Testis (tissue), 3 donors: ENCODE results near the gene NEURL4. TPM values are rescaled to one million over a fixed set of nuclear protein-coding genes. Genes with fewer than 3 reads are reported as not detected.

Source experiments
- DNase-seq: peaks from one replicate; pipeline ENCODE4 v3.0.0-alpha.2; 2019
- H3K27ac ChIP-seq, 2 donors: fragments of 200-600 bp; sonication (generic); one replicate each; pipeline ENCODE4 v1.5.1; 2019
- H3K27me3 ChIP-seq: fragments of 200-600 bp; sonication (generic); one replicate; pipeline ENCODE4 v1.5.1; 2019
- H3K36me3 ChIP-seq: fragments of 200-600 bp; sonication (generic); one replicate; pipeline ENCODE4 v1.5.1; 2017; ENCODE audit warnings: low read depth; ENCODE audit errors: missing control alignments
- H3K4me1 ChIP-seq: fragments of 200-600 bp; sonication (generic); one replicate; pipeline ENCODE4 v1.5.1; 2019
- H3K4me3 ChIP-seq, 2 donors: fragments of 200-600 bp; sonication (generic); one replicate each; pipeline ENCODE4 v1.5.1; 2017 to 2019
- H3K9me3 ChIP-seq: fragments of 200-600 bp; sonication (generic); one replicate; pipeline ENCODE4 v1.5.1; 2017
- CTCF ChIP-seq, 3 experiments: fragments of 450-650 bp in 2 of 3; fragments of 200-600 bp in 1 of 3; sonication (generic) in 1 of 3; IDR thresholded peaks; one replicate each; pipeline ENCODE4 v1.5.1; 2016 to 2019; ENCODE audit warnings: antibody characterized with exemption in 3 of 3, mild to moderate bottlenecking in 2 of 3, moderate library complexity in 1 of 3
- POLR2A ChIP-seq: fragments of 450-650 bp; IDR thresholded peaks from one replicate; pipeline ENCODE4 v1.6.1; 2017; ENCODE audit warnings: antibody characterized with exemption, mild to moderate bottlenecking, moderate library complexity
- WGBS, 2 donors: methylation state at CpG; one replicate each; pipeline ENCODE4 v1.1.5; 2018; 5-methylcytosine and 5-hydroxymethylcytosine counted together
- intact Hi-C: fragments of 100-400 bp; cut with DNase I; formaldehyde crosslinking; loops from one replicate; pipeline ENCODE4 v1.15.1; 2023; ENCODE audit warnings: low total_unique reads
- polyA plus RNA-seq: library from polyadenylated mRNA; stranded (reverse); fragments of 350-450 nt; fragmentation: Illumina TruSeq; extraction: RNeasy Lipid Tissue Mini Kit (QIAGEN cat#74804); gene quantifications from one replicate; pipeline ENCODE4 v1.2.3, GENCODE V29; 2014; ENCODE audit warnings: low read depth, low replicate concordance; ENCODE audit not compliant: insufficient read depth
- total RNA-seq, 2 donors: library from RNA; depleted of rRNA; stranded (reverse); fragments of >200 nt; gene quantifications; one replicate each; pipeline ENCODE4 v1.2.3, GENCODE V29; 2016

Gene NEURL4
- total and polyA plus RNA-seq, 3 donors from 2014 or later: 34.5 to 50.6 (median 38.3) TPM

- no peaks in the 10 kb centered on the region for H3K36me3 ChIP-seq
- H3K27me3 ChIP-seq: no peaks in the 10 kb centered on the region
- H3K9me3 ChIP-seq: no peaks in the 10 kb centered on the region
- intact Hi-C loops: loop anchor here (10.0 kb wide), 1 partner anchor 207 kb away; the partner anchor contains the start of gene SENP3
- no peak overlapping the region for H3K4me3 ChIP-seq
- no peak overlapping the region for H3K27ac ChIP-seq
- no peak for DNase-seq
- peaks cover 13% of the 10 kb centered on the region for H3K4me1 ChIP-seq
- WGBS, 2 donors: 82 to 86% methylated on average over 2 of the region's 2 CpGs
- TF ChIP-seq POLR2A (no peak), CTCF (IDR thresholded peaks at IDR 0.05) (no peak)
Observed at GRCh38 chr17:7357381-7357780, 28.2 kb upstream of the NEURL4 start.

GRCh38 chr17:7356756-7357155 lies 27.6 kb upstream of the NEURL4 start:
- DNase-seq: no peak
- H3K4me3 ChIP-seq: no peak overlapping the region
- 80 to 91% methylated on average over 7 to 8 of the region's 8 CpGs for WGBS, 2 donors
- H3K36me3 ChIP-seq: no peaks in the 10 kb centered on the region
- no peak for TF ChIP-seq CTCF (IDR thresholded peaks at IDR 0.05)
- intact Hi-C loops: loop anchor here (10.0 kb wide), 1 partner anchor 208 kb away; the partner anchor contains the start of gene SENP3
- no peaks in the 10 kb centered on the region for H3K27me3 ChIP-seq
- peaks cover 14% of the 10 kb centered on the region for H3K4me1 ChIP-seq
- no peaks in the 10 kb centered on the region for H3K9me3 ChIP-seq
- no peak overlapping the region for H3K27ac ChIP-seq

GRCh38 chr17:7356072-7356549 lies 27.0 kb upstream of the NEURL4 start:
- Histone ChIP-seq H3K9me3 (no peaks in the 10 kb centered on the region), H3K27ac (no peak overlapping the region), H3K36me3 (no peaks in the 10 kb centered on the region), H3K4me3 (no peak overlapping the region), H3K4me1 (peaks cover 14% of the 10 kb centered on the region), H3K27me3 (no peaks in the 10 kb centered on the region)
- intact Hi-C loops: loop anchor here (10.0 kb wide), 1 partner anchor 209 kb away; the partner anchor contains the start of gene SENP3
- TF ChIP-seq POLR2A: no peak
- TF ChIP-seq CTCF (IDR thresholded peaks at IDR 0.05): peak; percentile 71 to 76 (median 75)
- WGBS, 2 donors: 29% methylated on average over 12 of the region's 12 CpGs; no CpG with 5 or more reads in 1 of the 2 donors
- DNase-seq: peak; percentile 77

GRCh38 chr17:7355573-7355972 lies 26.4 kb upstream of the NEURL4 start:
- Histone ChIP-seq H3K9me3 (no peaks in the 10 kb centered on the region), H3K27ac (no peak overlapping the region), H3K36me3 (no peaks in the 10 kb centered on the region), H3K27me3 (no peaks in the 10 kb centered on the region), H3K4me1 (peaks cover 14% of the 10 kb centered on the region), H3K4me3 (no peak overlapping the region)
- 77 to 84% methylated on average over 8 of the region's 8 CpGs for WGBS, 2 donors
- TF ChIP-seq CTCF (IDR thresholded peaks at IDR 0.05) (no peak), POLR2A (no peak)
- DNase-seq: no peak
- intact Hi-C loops: loop anchor here (10.0 kb wide), 1 partner anchor 209 kb away; the partner anchor contains the start of gene SENP3

- H3K9me3 ChIP-seq: no peaks in the 10 kb centered on the region
- peak; percentile 76 for DNase-seq
- no peaks in the 10 kb centered on the region for H3K36me3 ChIP-seq
- WGBS, 2 donors: 63 to 79% methylated on average over 6 to 10 of the region's 10 CpGs
- no peak for TF ChIP-seq CTCF (IDR thresholded peaks at IDR 0.05)
- H3K4me1 ChIP-seq: peaks cover 14% of the 10 kb centered on the region
- intact Hi-C loops: loop anchor here (10.0 kb wide), 1 partner anchor 210 kb away; the partner anchor contains the start of gene SENP3
- H3K27ac ChIP-seq: peak within 1 kb of the TSS in 1 of 2 donors; percentile 16
- H3K4me3 ChIP-seq: no peak within 1 kb of the TSS
- H3K27me3 ChIP-seq: no peaks in the 10 kb centered on the region
Observed at GRCh38 chr17:7355053-7355452, 25.9 kb upstream of the NEURL4 start, which contains the start of gene TMEM95. Gene TMEM95 (plus strand): TSS chr17:7355156. CDS start chr17:7355205, 49 bp downstream.
